Psoas muscle (tissue), 8 donors: Measurements from ENCODE around the gene CCDC85B. TPM values are rescaled to one million over a fixed set of nuclear protein-coding genes. Genes with fewer than 3 reads are reported as not detected.
A peak's percentile ranks its signal among the peaks of the same experiment; 100 is the strongest.

ENCODE experiments used
- ATAC-seq, 4 donors: fragments of 200-7000 bp; cut with Tn5 transposase; one replicate each; pipeline ENCODE4 v1.9.1; 2020; ENCODE audit warnings: moderate library complexity in 3 of 4, mild to moderate bottlenecking in 2 of 4
- DNase-seq, 2 donors: peaks; one replicate each; pipeline ENCODE4 v3.0.0-alpha.2; 2020
- H3K27ac ChIP-seq: fragments of 200-600 bp; one replicate; pipeline ENCODE4 v1.8.0; 2022
- H3K27me3 ChIP-seq, 3 donors: fragments of 200-600 bp in 1 of 3; one replicate each; pipeline versions ENCODE4 v1.6.1 to v1.8.0; 2013 to 2022; ENCODE audit warnings: low read length in 2 of 3, mild to moderate bottlenecking in 2 of 3, moderate library complexity in 1 of 3; ENCODE audit not compliant: insufficient read depth in 3 of 3
- H3K36me3 ChIP-seq, 2 donors: fragments of 200-600 bp in 1 of 2; one replicate each; pipeline versions ENCODE4 v1.6.1 to v1.8.0; 2013 to 2022; ENCODE audit warnings: low read depth in 1 of 2, mild to moderate bottlenecking in 1 of 2, moderate library complexity in 1 of 2; ENCODE audit not compliant: insufficient read depth in 1 of 2
- H3K4me1 ChIP-seq: fragments of 200-600 bp; one replicate; pipeline ENCODE4 v1.8.0; 2022
- H3K4me3 ChIP-seq: fragments of 200-600 bp; one replicate; pipeline ENCODE4 v1.8.0; 2022; ENCODE audit warnings: mild to moderate bottlenecking
- H3K9me3 ChIP-seq: fragments of 200-600 bp; one replicate; pipeline ENCODE4 v1.8.0; 2022
- CTCF ChIP-seq: fragments of 200-600 bp; IDR thresholded peaks from one replicate; pipeline ENCODE4 v1.8.0; 2022; ENCODE audit warnings: antibody characterized with exemption
- WGBS, 3 donors: extraction: QIAGEN DNeasy Blood & Tissue Kit; methylation state at CpG; one replicate each; pipeline versions ENCODE4 v1.1.6 to v1.1.7; 2013; 5-methylcytosine and 5-hydroxymethylcytosine counted together
- intact Hi-C, 2 donors: fragments of 100-400 bp; cut with DNase I; formaldehyde crosslinking; loops; one replicate each; pipeline versions ENCODE4 v1.11.0 to v1.14.2; 2022
- polyA plus RNA-seq, 3 donors: library from polyadenylated mRNA; stranded (reverse); fragments of 200-250 nt; gene quantifications; one replicate each; pipeline ENCODE4 v1.2.3, GENCODE V29; 2013
- total RNA-seq, 4 donors: library from RNA; stranded (reverse); fragmentation: NEBNext Ultra II Directional in 2 of 4; extraction: Animal tissue kit (Norgen Biotek cat#: 25700) in 2 of 4; gene quantifications; one replicate each; pipeline versions ENCODE4 v1.2.1 to v1.2.4, GENCODE V29; 2021 to 2023
- donor health status: healthy with polysubstance abuse.
- donor health status: DM: no; HTN: no; CAD: no; lungs with moderate emphysema.
- donor health status: Bipolar disorder and iron deficiency.
- donor health status: healthy.
- donor health status: DM: yes; HTN: yes; CAD: no.
- donor health status: DM: no; HTN: no; CAD: no.
- donor health status: DM: no; HTN: no; CAD: no.
- donor health status: DM: yes; HTN: yes; CAD: no.

Gene CCDC85B
- total and polyA plus RNA-seq, 7 donors, result 16.7 to 39.6 (median 26.5) TPM

GRCh38 chr11:65871811-65872548 lies 18.5 kb upstream of the CCDC85B start:
- WGBS, 3 donors, result 17 to 27% (median 22%) methylated on average over 17 to 26 of the region's 26 CpGs
- intact Hi-C loops, result no loop called here
- Histone ChIP-seq H3K36me3 (peaks cover 0 to 37% of the 10 kb centered on the region in 2 donors), H3K4me1 (peaks cover 12% of the 10 kb centered on the region), H3K27me3 (no peaks in the 10 kb centered on the region), H3K9me3 (no peaks in the 10 kb centered on the region), H3K27ac (peak overlapping the region; percentile 81), H3K4me3 (peak overlapping the region; percentile 75)
- DNase-seq (peak in 1 of 2 donors; percentile 66), ATAC-seq (peak; percentile 3 to 19 (median 6))
- no peak for TF ChIP-seq CTCF

GRCh38 chr11:65872586-65873317 lies 17.7 kb upstream of the CCDC85B start, which contains the start of gene EFEMP2:
EFEMP2 (minus strand) TSS chr11:65872800; CDS start chr11:65872354, 446 bp downstream.
- Histone ChIP-seq H3K27ac (peak within 1 kb of the TSS; percentile 81), H3K4me1 (peaks cover 12% of the 10 kb centered on the region), H3K4me3 (peak within 1 kb of the TSS; percentile 75), H3K36me3 (peaks cover 0 to 29% of the 10 kb centered on the region in 2 donors), H3K9me3 (no peaks in the 10 kb centered on the region), H3K27me3 (no peaks in the 10 kb centered on the region)
- no peak for TF ChIP-seq CTCF
- ATAC-seq (peak; percentile 4 to 25 (median 12)), DNase-seq (peak; percentile 55 to 72)
- intact Hi-C loops, result no loop called here
- WGBS, 3 donors, result 1 to 2% (median 1%) methylated on average over 20 to 69 of the region's 69 CpGs

- H3K4me1 ChIP-seq, result peaks cover 12% of the 10 kb centered on the region
- peak overlapping the region; percentile 81 for H3K27ac ChIP-seq
- H3K4me3 ChIP-seq, result peak overlapping the region; percentile 75
- DNase-seq (peak; percentile 95 to 97), ATAC-seq (peak; percentile 95 to 97 (median 96))
- intact Hi-C loops, result no loop called here
- no peaks in the 10 kb centered on the region for H3K9me3 ChIP-seq
- 6 to 9% (median 9%) methylated on average over 42 to 54 of the region's 54 CpGs for WGBS, 3 donors
- peaks cover 0 to 22% of the 10 kb centered on the region in 2 donors for H3K36me3 ChIP-seq
- TF ChIP-seq CTCF, result no peak
- no peaks in the 10 kb centered on the region for H3K27me3 ChIP-seq
Measured at GRCh38 chr11:65873318-65874156, 16.9 kb upstream of the CCDC85B start.

- 39 to 57% (median 52%) methylated on average over 7 of the region's 7 CpGs for WGBS, 3 donors
- Histone ChIP-seq H3K9me3 (no peaks in the 10 kb centered on the region), H3K27ac (no peak within 1 kb of the TSS), H3K4me1 (no peaks in the 10 kb centered on the region), H3K27me3 (no peaks in the 10 kb centered on the region), H3K36me3 (peaks cover 9 to 25% of the 10 kb centered on the region in 2 donors), H3K4me3 (no peak within 1 kb of the TSS)
- DNase-seq, result no peak
- intact Hi-C loops, result no loop called here
- TF ChIP-seq CTCF, result no peak
- ATAC-seq, result no peak
Measured at GRCh38 chr11:65879617-65880016, 10.9 kb upstream of the CCDC85B start, which contains the start of gene CTSW. CTSW (plus strand) TSS chr11:65879837; CDS start chr11:65879855, 18 bp downstream.
